Activated CD4-positive, alpha-beta T cell treated with anti-CD3 and anti-CD28 coated beads for 48 hours (primary cell): ENCODE measurements around the gene CCNI.
A peak's percentile ranks its signal among the peaks of the same experiment; 100 is the strongest.
"Not testable (repeated sequence)": the region's sequence is repeated elsewhere in the genome, so short reads cannot be mapped to it uniquely, and the experiment has no call there.

Experiments used
- DNase-seq: peaks from one replicate; pipeline ENCODE4 v3.0.0-alpha.2; 2020

Gene CCNI

GRCh38 chr4:77075869-77076799 lies at the start of gene CCNI:
Gene CCNI (minus strand): TSS chr4:77075989. CDS start chr4:77066362, 9,627 bp downstream.
- peak; percentile 94 for DNase-seq

- DNase-seq, result no peak
These were observed 48.8 kb upstream of the CCNI start for GRCh38 chr4:77124576-77124975.

- DNase-seq, result no peak
These were observed 47.6 kb upstream of the CCNI start for GRCh38 chr4:77123411-77123810.

GRCh38 chr4:77122656-77123055 lies 46.9 kb upstream of the CCNI start:
- no peak for DNase-seq

GRCh38 chr4:77121736-77122240 lies 46.0 kb upstream of the CCNI start:
- DNase-seq, result no peak

GRCh38 chr4:77120886-77121508 lies 45.2 kb upstream of the CCNI start:
- no peak for DNase-seq

GRCh38 chr4:77117721-77118120 lies 41.9 kb upstream of the CCNI start:
- DNase-seq, result no peak

- no peak for DNase-seq
These were observed 37.3 kb upstream of the CCNI start for GRCh38 chr4:77113069-77113468.

GRCh38 chr4:77110730-77111129 lies 34.9 kb upstream of the CCNI start:
- no peak for DNase-seq

- no peak for DNase-seq
These were observed 29.2 kb upstream of the CCNI start for GRCh38 chr4:77104791-77105540.

- DNase-seq, result no peak
These were observed 28.6 kb upstream of the CCNI start for GRCh38 chr4:77104388-77104787.

GRCh38 chr4:77100234-77100633 lies 24.4 kb upstream of the CCNI start:
- no peak for DNase-seq

GRCh38 chr4:77097611-77098010 lies 21.8 kb upstream of the CCNI start:
- no peak for DNase-seq

- peak; percentile 81 for DNase-seq
These were observed 19.5 kb upstream of the CCNI start for GRCh38 chr4:77095101-77095821.

GRCh38 chr4:77094496-77094895 lies 18.7 kb upstream of the CCNI start:
- DNase-seq, result no peak

- DNase-seq, result no peak
These were observed 17.6 kb upstream of the CCNI start for GRCh38 chr4:77093401-77093800.

- DNase-seq, result no peak
These were observed 17.2 kb upstream of the CCNI start for GRCh38 chr4:77092975-77093374.

GRCh38 chr4:77089866-77090265 lies 14.1 kb upstream of the CCNI start:
- DNase-seq, result no peak

- not testable (repeated sequence) for DNase-seq
These were observed 11.2 kb upstream of the CCNI start for GRCh38 chr4:77087027-77087426.

GRCh38 chr4:77084019-77084639 lies 8.3 kb upstream of the CCNI start:
- no peak for DNase-seq

GRCh38 chr4:77082886-77083608 lies 7.3 kb upstream of the CCNI start:
- no peak for DNase-seq
